ENCODE measurements around the gene CDH15. TPM values are rescaled to one million over a fixed set of nuclear protein-coding genes. Genes with fewer than 3 reads are reported as not detected.
A peak's percentile ranks its signal among the peaks of the same experiment; 100 is the strongest.

The CDH15 gene
- total and polyA plus RNA-seq, 9 of the 15 experiments (the other 6 are each of a cell fraction or from before 2014, with no cell fraction given): 0.07 to 0.18 TPM; not detected in 7

- peaks cover 0 to 49% of the 10 kb centered on the region in 2 experiments; a peak in 2 of 5 replicates for H3K27me3 ChIP-seq (ENCODE audit: control insufficient read depth in 2 of 2, insufficient read depth in 2 of 2, low read length in 2 of 2)
- ATAC-seq (no peak), FAIRE-seq (no peak), DNase-seq (ENCODE audit: extremely low read depth in 1 of 4, low spot score in 3 of 4) (no peak)
- H3K9me3 ChIP-seq (replicated peaks; ENCODE audit: control insufficient read depth, insufficient read depth, low read depth, low read length): no peaks in the 10 kb centered on the region
- CTCF ChIA-PET (ENCODE audit: low intra/inter-chr PET ratio): interaction anchor here (0.7 kb wide), 1 partner anchor 9 kb away, joined by 3 read pairs; no protein-coding TSS in a partner anchor
- no peak overlapping the region for H3K9ac ChIP-seq (ENCODE audit: insufficient read depth in 1 of 2, low read depth in 2 of 2, low read length in 2 of 2)
- no peaks in the 10 kb centered on the region for H3K79me2 ChIP-seq (ENCODE audit: control insufficient read depth, insufficient read depth, low read length)
- intact Hi-C loops (cut with micrococcal nuclease): no loop called here
- POLR2A ChIA-PET: no interaction called here
- H2AFZ ChIP-seq (ENCODE audit: low read depth, low read length): no peak overlapping the region
- no peaks in the 10 kb centered on the region for H3K36me3 ChIP-seq (ENCODE audit: control insufficient read depth, insufficient read depth, low read length)
- no peaks in the 10 kb centered on the region; the same call in 1 of the 2 replicates for H4K20me1 ChIP-seq (replicated peaks; ENCODE audit: control insufficient read depth, insufficient read depth, low read length)
- WGBS (ENCODE audit: insufficient coverage, low coverage, missing lambda C conversion rate): 25% methylated on average over 22 of the region's 27 CpGs
- no peak overlapping the region for H3K4me2 ChIP-seq (ENCODE audit: insufficient read depth, low read length)
- H3K9me1 ChIP-seq (ENCODE audit: control insufficient read depth, insufficient read depth, low read length): no peaks in the 10 kb centered on the region
- peaks cover 3 to 85% of the 10 kb centered on the region in 2 experiments; a peak in 2 of 5 replicates for H3K4me1 ChIP-seq (replicated peaks in 1 of 2; ENCODE audit: control insufficient read depth in 2 of 2, insufficient read depth in 2 of 2, low read length in 2 of 2)
- no peak overlapping the region for H3K27ac ChIP-seq (ENCODE audit: extremely low read depth, low read depth, low read length)
- no TSS peak for BruUV-seq (replicated peaks)
- no peak overlapping the region for H3K4me3 ChIP-seq
- in situ Hi-C loops (cut with MboI): no loop called here
- TF ChIP-seq ZNF407 (IDR thresholded peaks at IDR 0.05; ENCODE audit: low read depth) (no peak), ZNF699 (CRISPR knock-in tag; IDR thresholded peaks at IDR 0.05; ENCODE audit: insufficient replicate concordance) (no peak), EGR1 (conservative IDR thresholded peaks at IDR 0.05) (0 out of 2 replicates have a peak, but pooled peaks have one; percentile 5), TFAP4 (CRISPR knock-in tag; IDR thresholded peaks at IDR 0.05; ENCODE audit: borderline replicate concordance) (peak; percentile 53; the same call in 1 of the 2 replicates)
Measured at GRCh38 chr16:89176147-89176690, 4.7 kb downstream of the CDH15 start.

All from K562 (cell line).